GM12891 (cell line): ENCODE measurements around the gene TUBA3E.
"Not testable (repeated sequence)": the region's sequence is repeated elsewhere in the genome, so short reads cannot be mapped to it uniquely, and the experiment has no call there.

Source experiments
- POLR2A ChIP-seq: IDR thresholded peaks from 2 replicates; pipeline ENCODE4 v1.6.1; 2011; ENCODE audit warnings: low read depth, low read length, control low read depth
- POLR2AphosphoS5 ChIP-seq: IDR thresholded peaks from 2 replicates; pipeline ENCODE4 v1.6.1; 2011; ENCODE audit warnings: low read depth, low read length, control low read depth
- SPI1 ChIP-seq: IDR thresholded peaks from 2 replicates; pipeline ENCODE4 v1.6.1; 2011; ENCODE audit warnings: low read depth, low read length, control low read depth
- TAF1 ChIP-seq: IDR thresholded peaks from 2 replicates; pipeline ENCODE4 v1.6.1; 2011; ENCODE audit warnings: low read depth, low read length, control low read depth

DNA sequence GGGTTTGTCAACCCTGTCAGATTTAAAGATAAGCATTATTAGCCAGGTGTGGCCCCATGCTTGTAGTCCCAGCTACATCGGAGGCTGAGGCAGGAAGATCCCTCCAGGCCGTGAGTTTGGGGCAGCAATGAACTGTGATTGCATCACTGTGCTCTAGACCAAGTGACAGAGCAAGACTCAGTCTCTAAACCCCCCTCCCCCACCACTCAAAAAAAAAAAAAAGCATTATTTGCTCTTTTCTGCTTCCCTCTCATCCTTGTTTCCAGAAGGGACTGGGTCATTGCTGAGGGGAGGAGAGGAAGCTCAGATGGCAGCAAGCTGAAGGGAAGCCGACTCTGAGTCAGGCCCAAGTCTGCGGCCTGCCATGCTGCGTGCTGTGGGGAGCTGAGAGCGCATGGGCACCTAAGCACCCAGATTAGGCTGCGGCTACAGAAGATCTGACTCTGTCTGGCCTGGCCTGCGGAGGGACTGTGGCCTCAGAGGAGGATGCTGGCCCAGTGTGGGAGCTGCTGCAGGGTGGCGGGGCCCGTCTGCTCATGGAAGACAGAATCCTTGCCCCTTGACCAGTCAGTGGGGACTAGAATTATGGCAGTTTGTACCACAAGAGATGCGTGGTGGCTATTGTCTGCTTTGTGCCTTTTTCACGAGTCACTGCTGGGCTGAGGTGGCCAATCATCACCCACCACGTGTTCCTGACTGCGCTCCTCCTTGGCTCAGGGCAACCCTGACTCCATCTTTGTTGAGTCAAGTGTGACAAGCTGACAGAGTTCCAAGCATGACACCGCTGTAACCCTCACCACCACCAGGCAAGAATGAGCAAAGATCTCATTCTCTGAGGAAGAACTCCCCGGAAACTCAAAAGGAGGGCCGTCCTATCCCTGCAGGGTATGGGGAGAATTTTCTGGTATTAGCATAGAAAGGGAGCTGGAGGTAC is 10.1 kb downstream of the TUBA3E start:
- TF ChIP-seq POLR2AphosphoS5, POLR2A, TAF1, SPI1: not testable (repeated sequence)
